ENCODE measurements around the gene ENO4. TPM values are rescaled to one million over a fixed set of nuclear protein-coding genes. Genes with fewer than 3 reads are reported as not detected.

ENO4 gene
- total RNA-seq, 1 experiment from 2014 or later = 0.07 TPM

DNA sequence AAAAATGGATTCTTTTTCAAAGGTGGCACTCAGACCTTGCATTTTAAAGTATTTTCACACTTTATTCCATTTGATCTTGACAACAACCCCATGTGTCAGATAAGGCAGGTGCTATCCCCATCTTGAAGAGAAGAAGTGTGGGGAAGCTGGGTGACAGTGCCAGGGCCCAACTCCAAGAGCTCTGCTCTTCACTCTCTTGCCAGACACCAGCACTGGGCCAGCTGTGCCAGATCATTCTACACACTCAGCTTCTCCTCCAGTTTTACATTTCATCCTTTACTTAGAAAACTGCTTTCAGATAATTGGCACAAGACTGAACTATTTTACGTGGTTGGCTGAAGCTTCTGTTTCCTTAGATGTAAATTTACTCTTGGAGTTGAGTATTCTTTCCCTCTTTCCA, 64.4 kb downstream of the ENO4 start:
- no peak for DNase-seq (ENCODE audit: low spot score)

DNA sequence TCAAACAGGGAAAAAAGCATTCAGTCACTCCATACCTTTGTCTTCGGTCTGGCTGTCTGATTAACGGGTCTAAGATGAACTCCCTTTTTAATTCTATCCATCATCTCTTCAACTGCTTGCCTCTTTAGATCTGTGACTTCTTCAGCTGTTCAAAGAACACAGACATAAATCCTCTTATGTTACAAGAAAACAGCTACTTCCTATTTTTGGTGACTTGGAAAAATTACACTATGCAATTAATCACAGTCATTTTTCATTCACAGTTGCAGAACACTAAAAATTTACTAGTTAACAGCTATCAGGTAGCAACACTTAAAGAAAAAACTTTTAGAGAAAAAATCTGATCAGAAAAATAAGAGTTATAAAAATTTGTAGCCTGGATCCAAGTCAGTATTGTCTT, 66.0 kb downstream of the ENO4 start:
- DNase-seq (ENCODE audit: low spot score) = no peak

DNA sequence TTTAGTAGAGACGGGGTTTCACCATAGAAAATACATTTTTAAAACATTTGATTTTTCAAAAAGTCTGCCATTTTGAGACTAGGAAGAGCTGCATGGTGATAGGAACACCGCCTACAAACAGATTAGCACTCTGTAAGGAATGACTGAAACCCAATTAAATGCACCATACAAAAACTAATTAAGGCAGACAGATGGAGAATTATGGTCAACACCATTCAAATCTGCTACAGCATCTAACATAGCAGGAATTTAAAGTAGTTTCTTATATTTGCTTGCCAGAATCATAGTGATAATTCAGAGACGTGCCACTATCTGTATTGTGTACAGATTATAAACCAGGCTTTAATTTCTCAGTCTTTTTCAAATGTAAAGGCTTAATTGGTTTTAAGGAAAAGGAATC, 68.2 kb downstream of the ENO4 start:
- DNase-seq (ENCODE audit: low spot score) = no peak

DNA sequence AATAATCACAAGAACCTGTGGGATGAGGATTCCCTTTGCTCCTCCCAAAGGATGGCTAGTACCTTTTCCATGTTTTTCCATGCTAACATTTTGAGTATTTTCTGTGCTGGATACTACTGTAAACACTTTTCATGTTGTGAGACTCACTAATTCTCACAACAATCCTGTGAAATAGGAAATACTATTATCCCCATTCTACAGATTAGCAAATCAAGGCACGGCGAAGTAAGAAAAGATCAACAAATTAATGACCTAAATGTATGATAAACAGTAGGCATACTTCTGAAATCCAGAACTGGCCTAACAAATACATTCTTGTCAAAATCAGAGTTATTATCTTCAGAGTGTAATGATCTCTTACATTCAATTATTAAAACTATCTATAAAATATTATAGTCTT, 69.3 kb downstream of the ENO4 start:
- DNase-seq (ENCODE audit: low spot score) = no peak

DNA sequence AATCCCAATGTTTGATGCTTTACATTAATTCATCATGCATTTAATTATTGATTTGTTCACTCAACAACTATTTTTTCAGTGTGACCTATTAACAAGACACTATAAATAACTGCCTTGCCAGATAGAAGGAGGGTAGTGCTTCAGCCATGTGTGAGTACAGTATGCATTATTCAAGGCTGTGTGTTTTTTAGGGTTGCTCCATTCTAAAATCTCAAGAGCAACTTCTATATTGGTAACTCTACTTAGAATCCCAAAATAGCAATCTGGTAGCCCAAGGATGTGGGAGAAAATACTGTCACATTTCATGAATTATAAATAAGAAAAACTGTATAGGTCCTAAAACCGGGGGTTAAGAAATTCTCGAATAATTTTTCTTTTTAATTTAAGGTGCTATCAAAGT, 69.9 kb downstream of the ENO4 start:
- DNase-seq (ENCODE audit: low spot score) = no peak

DNA sequence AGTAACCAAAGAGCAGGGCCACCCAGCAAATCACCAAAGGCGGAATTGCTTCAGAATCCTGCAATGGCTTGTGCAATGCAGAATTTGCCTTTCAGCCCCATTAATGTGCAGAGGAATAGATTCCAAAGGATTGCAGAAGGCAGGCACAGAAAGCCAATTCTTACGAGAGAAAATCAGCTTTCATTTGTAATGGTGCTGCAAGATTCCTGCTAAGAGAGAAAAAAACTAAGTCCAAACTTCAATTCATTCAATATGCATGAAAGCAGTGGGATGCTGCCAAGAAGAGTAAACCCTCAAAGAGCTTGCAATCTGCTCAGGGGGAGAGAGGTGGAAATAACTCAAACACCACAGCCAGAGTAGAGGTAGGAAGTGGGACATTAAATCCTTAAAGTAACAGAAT, 70.4 kb downstream of the ENO4 start:
- no peak for DNase-seq (ENCODE audit: low spot score)

DNA sequence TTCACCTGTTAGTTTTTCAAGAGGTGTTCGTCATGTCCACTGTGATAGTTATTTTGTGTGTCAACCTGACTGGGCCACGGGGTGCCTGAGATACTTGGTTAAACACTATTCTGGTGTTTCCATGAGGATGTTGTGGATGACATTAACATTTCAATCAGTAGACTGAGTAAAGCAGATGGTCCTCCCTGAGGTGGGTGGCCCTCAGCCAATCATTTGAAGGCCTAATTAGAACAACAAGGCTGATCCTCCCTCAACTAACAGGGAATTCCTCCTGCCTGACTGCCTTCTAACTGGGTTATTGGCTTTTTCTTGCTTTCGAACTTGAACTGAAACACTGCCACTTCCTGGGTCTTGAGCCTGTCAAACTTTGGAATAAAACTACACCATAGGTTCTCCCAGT, 75.8 kb downstream of the ENO4 start:
- no peak for DNase-seq (ENCODE audit: low spot score)

DNA sequence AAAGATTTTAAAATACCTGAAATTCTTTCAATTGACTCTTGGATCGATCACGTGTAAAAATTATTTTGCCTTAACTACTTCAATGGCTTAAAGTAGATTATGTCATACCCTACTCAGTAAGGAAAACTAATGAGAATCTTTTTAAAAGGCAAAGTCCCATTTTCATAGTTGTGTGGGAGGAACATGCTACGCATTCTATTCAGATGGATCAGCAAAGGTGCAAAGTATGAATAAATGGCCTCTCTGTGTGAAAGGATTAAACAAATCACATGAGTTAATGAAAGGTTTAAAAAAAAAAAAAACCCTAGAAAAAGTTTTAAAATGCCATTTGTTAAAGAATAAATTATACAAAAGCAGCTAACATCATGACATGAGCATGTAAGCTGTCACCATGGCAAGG, 77.1 kb downstream of the ENO4 start:
- DNase-seq (ENCODE audit: low spot score) = no peak

DNA sequence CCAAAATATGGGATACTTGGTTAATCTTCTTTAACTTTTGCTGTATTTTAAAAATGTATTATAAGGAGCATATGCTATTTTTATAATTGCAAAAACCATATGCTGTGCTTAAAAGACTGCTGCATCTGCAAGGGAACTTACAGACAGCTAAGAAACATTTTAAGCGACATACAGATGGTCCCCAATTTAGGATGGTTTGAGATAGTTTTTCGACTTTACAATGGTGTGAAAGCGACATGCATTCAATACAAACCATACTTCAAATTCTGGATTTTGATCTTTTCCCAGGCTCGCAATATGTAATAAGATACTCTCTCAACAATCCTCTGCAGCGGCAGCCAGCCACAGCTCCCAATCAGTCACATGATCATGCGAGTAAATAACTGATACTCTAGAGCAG, 82.5 kb downstream of the ENO4 start:
- no peak for DNase-seq (ENCODE audit: low spot score)

Other genes with a start within 250 kb of the ENO4 start
- not detected in 2 replicates for gene PNLIPRP2, start 228.5 kb upstream of the ENO4 start, total RNA-seq (2014; rRNA removed; shearing (Covaris generic))
- 9.7 and 12.1 TPM in 2 replicates for gene HSPA12A, start 106.9 kb upstream of the ENO4 start, total RNA-seq (2014; rRNA removed; shearing (Covaris generic))
- 5.6 and 7.7 TPM in 2 replicates for gene SHTN1, start 155.7 kb downstream of the ENO4 start, total RNA-seq (2014; rRNA removed; shearing (Covaris generic))

Measured in A172 (cell line).